ENCODE results near the gene FLNB.
"Not testable (repeated sequence)": the region's sequence is repeated elsewhere in the genome, so short reads cannot be mapped to it uniquely, and the experiment has no call there.

Gene FLNB

GRCh38 chr3:58054652-58055051 is 46.4 kb downstream of the FLNB start:
- in situ Hi-C loops (cut with MboI; ENCODE audit: low sequenced_read_pairs) = no loop called here
- no peaks in the 10 kb centered on the region for H3K36me3 ChIP-seq (replicated peaks)
- DNase-seq (ENCODE audit: low spot score in 2 of 2) = no peak
- no peaks in the 10 kb centered on the region for H3K27me3 ChIP-seq (ENCODE audit: low read depth)
- H3K9me3 ChIP-seq = no peaks in the 10 kb centered on the region
- H3K4me1 ChIP-seq = peaks cover 11% of the 10 kb centered on the region
- H3K4me3 ChIP-seq = no peak overlapping the region

- in situ Hi-C loops (cut with MboI; ENCODE audit: low sequenced_read_pairs) = no loop called here
- H3K4me3 ChIP-seq = no peak overlapping the region
- H3K36me3 ChIP-seq (replicated peaks) = no peaks in the 10 kb centered on the region
- DNase-seq (ENCODE audit: low spot score in 2 of 2) = no peak
- no peaks in the 10 kb centered on the region for H3K27me3 ChIP-seq (ENCODE audit: low read depth)
- H3K4me1 ChIP-seq = peaks cover 9% of the 10 kb centered on the region
- no peaks in the 10 kb centered on the region for H3K9me3 ChIP-seq
These were observed 47.1 kb downstream of the FLNB start for GRCh38 chr3:58055314-58055713.

GRCh38 chr3:58055891-58056290 is 47.7 kb downstream of the FLNB start:
- DNase-seq (ENCODE audit: low spot score in 2 of 2); H3K36me3 ChIP-seq (replicated peaks); H3K27me3 ChIP-seq (ENCODE audit: low read depth); H3K4me3 ChIP-seq; in situ Hi-C loops (cut with MboI; ENCODE audit: low sequenced_read_pairs); H3K9me3 ChIP-seq; H3K4me1 ChIP-seq: not testable (repeated sequence)

- Histone ChIP-seq H3K36me3 (replicated peaks) (no peaks in the 10 kb centered on the region), H3K27me3 (ENCODE audit: low read depth) (no peaks in the 10 kb centered on the region), H3K4me1 (no peaks in the 10 kb centered on the region), H3K9me3 (no peaks in the 10 kb centered on the region), H3K4me3 (no peak overlapping the region)
- no peak for DNase-seq (ENCODE audit: low spot score in 2 of 2)
- in situ Hi-C loops (cut with MboI; ENCODE audit: low sequenced_read_pairs) = no loop called here
These were observed 50.4 kb downstream of the FLNB start for GRCh38 chr3:58058361-58059263.

GRCh38 chr3:58059349-58060321 is 51.4 kb downstream of the FLNB start:
- H3K27me3 ChIP-seq (ENCODE audit: low read depth) = no peaks in the 10 kb centered on the region
- no peaks in the 10 kb centered on the region for H3K4me1 ChIP-seq
- in situ Hi-C loops (cut with MboI; ENCODE audit: low sequenced_read_pairs) = no loop called here
- no peak for DNase-seq (ENCODE audit: low spot score in 2 of 2)
- no peaks in the 10 kb centered on the region for H3K36me3 ChIP-seq (replicated peaks)
- no peaks in the 10 kb centered on the region for H3K9me3 ChIP-seq
- no peak overlapping the region for H3K4me3 ChIP-seq

GRCh38 chr3:58062472-58062871 is 54.2 kb downstream of the FLNB start:
- H3K4me3 ChIP-seq = no peak overlapping the region
- in situ Hi-C loops (cut with MboI; ENCODE audit: low sequenced_read_pairs) = no loop called here
- H3K9me3 ChIP-seq = no peaks in the 10 kb centered on the region
- H3K36me3 ChIP-seq (replicated peaks) = no peaks in the 10 kb centered on the region
- H3K27me3 ChIP-seq (ENCODE audit: low read depth) = no peaks in the 10 kb centered on the region
- DNase-seq (ENCODE audit: low spot score in 2 of 2) = no peak
- H3K4me1 ChIP-seq = no peaks in the 10 kb centered on the region

- Histone ChIP-seq H3K27me3 (ENCODE audit: low read depth) (no peaks in the 10 kb centered on the region), H3K36me3 (replicated peaks) (no peaks in the 10 kb centered on the region), H3K4me3 (no peak overlapping the region), H3K4me1 (no peaks in the 10 kb centered on the region), H3K9me3 (no peaks in the 10 kb centered on the region)
- no peak for DNase-seq (ENCODE audit: low spot score in 2 of 2)
- in situ Hi-C loops (cut with MboI; ENCODE audit: low sequenced_read_pairs) = no loop called here
These were observed 55.0 kb downstream of the FLNB start for GRCh38 chr3:58063022-58063815.

- in situ Hi-C loops (cut with MboI; ENCODE audit: low sequenced_read_pairs) = no loop called here
- no peak for DNase-seq (ENCODE audit: low spot score in 2 of 2)
- H3K4me1 ChIP-seq = no peaks in the 10 kb centered on the region
- no peak overlapping the region for H3K4me3 ChIP-seq
- no peaks in the 10 kb centered on the region for H3K9me3 ChIP-seq
- no peaks in the 10 kb centered on the region for H3K36me3 ChIP-seq (replicated peaks)
- H3K27me3 ChIP-seq (ENCODE audit: low read depth) = no peaks in the 10 kb centered on the region
These were observed 56.9 kb downstream of the FLNB start for GRCh38 chr3:58064923-58065638.

GRCh38 chr3:58065700-58066167 is 57.5 kb downstream of the FLNB start:
- DNase-seq (ENCODE audit: low spot score in 2 of 2) = no peak
- Histone ChIP-seq H3K36me3 (replicated peaks) (no peaks in the 10 kb centered on the region), H3K27me3 (ENCODE audit: low read depth) (no peaks in the 10 kb centered on the region), H3K9me3 (no peaks in the 10 kb centered on the region), H3K4me3 (no peak overlapping the region), H3K4me1 (no peaks in the 10 kb centered on the region)
- in situ Hi-C loops (cut with MboI; ENCODE audit: low sequenced_read_pairs) = no loop called here

GRCh38 chr3:58066842-58067241 is 58.6 kb downstream of the FLNB start:
- no peaks in the 10 kb centered on the region for H3K4me1 ChIP-seq
- in situ Hi-C loops (cut with MboI; ENCODE audit: low sequenced_read_pairs) = no loop called here
- no peaks in the 10 kb centered on the region for H3K27me3 ChIP-seq (ENCODE audit: low read depth)
- H3K36me3 ChIP-seq (replicated peaks) = no peaks in the 10 kb centered on the region
- H3K9me3 ChIP-seq = no peaks in the 10 kb centered on the region
- no peak for DNase-seq (ENCODE audit: low spot score in 2 of 2)
- H3K4me3 ChIP-seq = no peak overlapping the region

GRCh38 chr3:58068122-58068809 is 60.0 kb downstream of the FLNB start:
- DNase-seq (ENCODE audit: low spot score in 2 of 2) = no peak
- Histone ChIP-seq H3K4me1 (no peaks in the 10 kb centered on the region), H3K36me3 (replicated peaks) (no peaks in the 10 kb centered on the region), H3K4me3 (no peak overlapping the region), H3K9me3 (no peaks in the 10 kb centered on the region), H3K27me3 (ENCODE audit: low read depth) (no peaks in the 10 kb centered on the region)
- in situ Hi-C loops (cut with MboI; ENCODE audit: low sequenced_read_pairs) = no loop called here

GRCh38 chr3:58071480-58071971 is 63.3 kb downstream of the FLNB start:
- in situ Hi-C loops (cut with MboI; ENCODE audit: low sequenced_read_pairs) = no loop called here
- no peaks in the 10 kb centered on the region for H3K27me3 ChIP-seq (ENCODE audit: low read depth)
- no peak for DNase-seq (ENCODE audit: low spot score in 2 of 2)
- H3K9me3 ChIP-seq = no peaks in the 10 kb centered on the region
- no peak overlapping the region for H3K4me3 ChIP-seq
- no peaks in the 10 kb centered on the region for H3K4me1 ChIP-seq
- H3K36me3 ChIP-seq (replicated peaks) = no peaks in the 10 kb centered on the region
